A204.1 (cell line): ENCODE measurements around the gene GPR87.

Experiments used
- FAIRE-seq: peaks from 2 replicates; lab custom pipeline; 2012; peaks lifted over from hg19 to GRCh38; lab: Jason Lieb, UNC

GPR87 gene

DNA sequence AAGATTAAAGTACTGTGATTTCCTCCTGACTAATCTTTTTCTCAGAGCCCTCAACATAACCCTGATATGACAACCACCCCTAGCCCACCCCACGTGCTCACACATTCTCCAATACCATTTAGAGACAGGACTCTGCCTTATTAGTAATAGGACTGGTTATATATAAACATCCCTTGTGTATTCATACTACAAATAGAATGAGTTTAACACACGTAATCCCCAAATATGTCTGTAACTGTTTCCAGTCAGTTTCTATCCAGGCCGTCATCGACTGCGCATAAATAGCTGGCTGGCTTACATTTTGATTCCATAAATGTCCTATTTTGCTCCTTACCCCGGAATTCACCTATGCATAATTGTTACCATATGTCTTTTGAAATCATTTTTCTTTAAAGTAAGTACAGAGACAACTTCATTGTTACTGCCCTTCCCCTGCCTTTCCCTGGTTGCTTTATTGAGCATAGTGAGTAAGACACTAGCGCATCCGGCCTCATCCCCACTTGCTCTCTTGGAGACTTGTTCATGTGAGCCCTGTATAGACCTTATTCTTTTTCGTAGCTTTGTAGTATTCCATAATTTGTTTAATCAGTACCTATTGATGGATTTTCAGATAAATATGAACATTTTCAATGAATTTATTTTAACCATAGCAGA, 34.8 kb downstream of the GPR87 start:
- no peak for FAIRE-seq

DNA sequence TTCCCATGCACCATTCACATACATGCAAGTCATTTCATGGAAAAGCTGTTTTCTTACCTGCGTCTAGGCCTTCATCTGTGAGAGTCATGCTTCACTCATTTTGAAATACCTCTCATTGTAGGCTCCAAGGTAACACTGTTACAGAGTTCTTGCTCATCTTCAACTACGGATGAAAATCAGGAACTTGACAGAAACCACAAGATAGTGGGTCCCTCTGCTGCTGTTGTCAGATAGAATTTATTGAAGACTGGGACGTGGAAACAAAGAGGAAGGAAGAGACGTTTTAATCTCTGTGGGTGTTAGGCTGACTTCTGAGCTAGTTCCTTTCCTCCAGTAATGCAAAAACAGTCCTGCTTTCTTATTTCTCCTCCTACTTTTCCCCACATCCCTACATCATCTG, 38.4 kb downstream of the GPR87 start, which contains the start of gene P2RY14:
TSS of gene P2RY14 (minus strand) at position 313 of the 400 bp plus-strand sequence. CDS start 64,226 bp downstream, outside the sequence.
- no peak for FAIRE-seq

DNA sequence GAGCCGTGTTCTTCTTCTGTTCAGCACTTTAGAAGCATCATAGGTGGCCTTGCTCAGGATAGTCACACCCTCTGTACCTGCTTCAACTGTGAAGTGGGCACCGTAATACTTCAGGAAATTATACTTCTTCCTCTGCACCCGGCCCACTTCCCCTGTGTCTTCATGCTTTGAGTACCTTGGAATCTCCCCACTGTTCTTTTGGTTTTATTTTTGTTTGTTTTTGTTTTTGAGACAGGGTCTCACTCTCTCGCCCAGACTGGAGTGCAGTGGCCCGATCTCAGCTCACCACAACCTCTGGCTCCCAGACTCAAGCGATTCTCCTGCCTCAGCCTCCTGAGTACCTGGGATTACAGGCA, 40.0 kb downstream of the GPR87 start:
- FAIRE-seq: no peak

DNA sequence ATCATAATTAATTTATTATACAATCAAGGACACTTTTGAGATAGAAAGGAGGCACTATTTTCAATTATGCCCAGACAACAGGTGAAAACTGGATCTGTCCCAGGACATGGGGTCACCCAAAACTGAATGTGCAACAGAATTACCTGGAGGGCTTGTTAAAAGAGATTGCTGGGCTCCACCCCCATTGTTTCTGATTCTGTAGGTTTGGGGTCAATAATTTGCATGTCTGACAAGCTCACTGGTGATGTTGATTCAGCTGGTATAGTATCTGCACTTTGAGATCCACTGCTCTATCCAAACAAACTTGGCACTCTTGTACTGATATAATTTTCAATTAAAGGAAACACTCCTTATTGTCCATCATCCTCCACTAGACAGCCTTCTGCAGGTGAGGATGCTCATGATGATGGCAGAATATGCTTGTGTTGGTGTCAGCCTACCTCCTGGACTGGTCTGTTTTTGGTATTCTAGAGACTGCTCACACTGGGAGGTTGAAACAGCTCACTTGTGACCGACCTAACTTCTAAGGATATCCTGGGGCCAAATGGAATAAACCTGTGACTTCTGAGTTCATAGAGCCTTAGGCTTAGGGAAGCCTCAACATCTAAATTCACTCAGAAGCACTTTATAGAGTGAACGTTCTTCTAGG, 40.5 kb downstream of the GPR87 start:
- FAIRE-seq: no peak

DNA sequence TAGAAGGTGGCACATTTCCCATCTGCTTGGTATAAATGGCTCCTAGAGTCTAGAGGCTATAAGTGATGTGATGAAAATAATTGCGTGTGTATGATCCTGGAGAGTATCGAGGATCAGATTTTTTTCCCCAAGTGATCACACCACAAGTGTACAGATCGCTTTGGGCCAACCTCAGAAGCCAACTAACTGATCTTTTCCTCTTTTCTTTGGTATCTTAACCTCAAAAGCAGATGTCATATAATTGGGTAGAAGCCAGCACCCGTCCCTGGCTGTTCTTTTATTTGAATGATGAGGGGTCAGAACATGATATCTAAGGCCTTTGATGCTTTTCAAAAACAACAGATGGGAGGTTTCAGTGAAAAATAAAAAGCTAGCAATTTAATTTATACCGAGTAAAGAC, 41.5 kb downstream of the GPR87 start:
- FAIRE-seq: no peak

DNA sequence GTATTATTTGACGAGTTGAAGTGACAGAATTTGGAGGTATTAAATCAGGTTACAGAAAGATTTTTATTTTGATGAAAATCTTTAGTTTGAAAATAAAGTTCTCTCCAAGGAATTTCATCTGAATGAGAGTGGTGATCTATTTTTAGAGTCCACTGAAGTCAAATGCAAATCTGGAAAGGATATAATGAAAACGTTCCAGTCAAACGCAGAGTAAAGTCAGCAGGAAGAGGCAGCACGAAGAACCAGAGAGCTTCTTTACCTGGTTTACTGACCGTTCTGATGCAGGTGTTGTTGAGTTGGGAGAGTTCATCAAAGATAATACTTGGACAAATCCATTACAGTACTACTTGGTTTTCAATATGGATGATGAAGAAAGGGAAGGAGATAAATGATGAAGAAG, 47.0 kb downstream of the GPR87 start:
- no peak for FAIRE-seq

DNA sequence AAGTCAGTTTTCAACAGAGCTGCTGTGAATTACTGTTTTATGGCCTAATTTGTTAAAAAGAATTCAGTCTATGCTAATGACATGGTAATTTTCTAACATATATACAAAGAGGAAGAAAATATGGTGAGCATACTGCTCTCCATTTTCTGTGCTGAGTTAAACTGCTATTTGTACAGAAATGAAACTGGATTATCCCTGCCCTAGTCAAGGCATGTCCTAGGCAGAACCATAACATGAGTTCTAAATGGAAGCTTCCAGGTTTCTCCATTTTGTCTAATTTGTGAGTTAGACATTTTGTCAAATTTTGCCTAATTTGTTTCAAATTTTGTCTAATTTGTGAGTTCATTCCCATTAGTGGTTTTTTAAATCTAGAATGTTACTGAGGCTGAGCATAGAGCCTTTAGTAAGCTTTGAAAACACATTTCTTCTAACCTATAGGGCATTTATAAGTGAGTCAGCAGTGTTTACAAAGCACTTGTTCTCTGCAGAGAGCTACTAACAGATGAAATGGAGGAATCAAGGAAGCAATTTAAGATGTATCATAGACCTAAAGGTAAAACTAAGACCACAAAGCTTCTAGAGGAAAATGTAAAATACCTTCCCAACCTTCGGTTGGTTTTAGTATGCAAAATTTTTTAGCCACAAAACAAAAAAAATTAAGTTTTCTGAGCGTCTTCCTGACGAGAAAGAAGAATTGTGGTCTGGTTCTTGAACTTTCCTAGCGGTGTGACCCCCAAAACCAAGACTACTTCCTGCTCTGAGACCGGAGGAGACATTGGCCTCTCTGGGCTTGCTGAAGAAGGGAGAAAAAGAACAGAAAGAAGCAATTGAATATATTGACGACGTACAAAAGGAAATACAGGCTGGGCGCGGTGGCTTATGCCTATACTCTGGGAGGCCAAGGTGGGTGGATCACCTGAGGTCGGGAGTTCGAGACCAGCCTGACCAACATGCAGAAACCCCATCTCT, 48.1 kb downstream of the GPR87 start:
- no peak for FAIRE-seq

DNA sequence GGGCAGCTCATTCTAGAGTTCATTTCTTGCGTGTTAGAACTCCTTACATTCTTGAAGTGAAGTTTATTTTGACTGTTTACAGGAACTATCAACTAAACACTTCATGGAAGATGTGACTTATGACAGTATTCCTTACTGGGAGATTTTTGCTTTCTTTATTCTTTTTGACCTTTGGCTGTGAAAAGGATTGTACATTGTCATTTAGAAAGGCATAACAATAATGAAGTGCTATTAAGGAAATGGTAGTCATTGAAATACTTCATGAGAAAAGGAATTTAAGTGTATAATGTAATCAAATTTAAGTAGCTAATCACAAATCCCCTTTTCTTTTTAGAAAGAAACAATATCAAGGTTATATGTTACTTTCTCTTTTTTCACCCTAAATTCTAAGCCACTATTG, 49.6 kb downstream of the GPR87 start:
- no peak for FAIRE-seq

DNA sequence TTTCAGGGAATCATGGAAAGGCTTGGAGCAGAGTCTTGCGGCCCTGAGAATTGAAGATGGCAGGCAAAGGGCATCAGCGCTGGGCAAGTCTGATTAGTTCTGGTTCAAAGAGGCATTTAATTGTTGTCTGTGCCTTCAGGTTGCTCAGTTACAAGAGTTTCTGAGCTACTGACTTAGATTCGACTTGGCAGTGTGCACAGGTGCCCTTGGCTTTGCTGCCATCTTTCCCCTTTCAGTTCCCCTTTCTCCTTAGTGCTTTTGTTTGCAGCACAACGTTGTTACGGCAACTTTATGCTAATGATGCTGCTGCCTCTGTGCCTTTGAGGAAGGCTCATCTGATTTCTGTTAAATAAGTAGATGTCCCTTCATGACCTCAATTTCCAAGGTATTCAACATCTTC, 50.8 kb downstream of the GPR87 start:
- FAIRE-seq: no peak

DNA sequence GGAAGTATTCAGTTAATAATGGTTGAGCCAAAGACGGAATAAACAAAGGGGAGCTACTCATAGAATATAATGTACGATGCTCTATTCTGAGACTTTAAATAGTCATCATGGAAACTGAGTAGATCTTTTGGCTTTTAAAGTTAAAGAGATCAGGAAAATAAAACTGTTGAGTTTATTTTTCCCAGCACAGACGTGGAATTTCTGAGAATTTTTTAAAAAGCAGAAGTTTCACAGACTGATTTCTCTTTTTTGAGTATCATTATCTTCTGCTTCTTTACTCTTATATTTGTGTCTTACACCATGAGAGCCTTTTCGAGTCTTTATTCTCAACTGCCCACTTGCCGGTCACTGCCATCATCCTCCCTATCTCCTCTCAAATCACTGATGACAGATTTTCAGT, 51.5 kb downstream of the GPR87 start:
- no peak for FAIRE-seq

DNA sequence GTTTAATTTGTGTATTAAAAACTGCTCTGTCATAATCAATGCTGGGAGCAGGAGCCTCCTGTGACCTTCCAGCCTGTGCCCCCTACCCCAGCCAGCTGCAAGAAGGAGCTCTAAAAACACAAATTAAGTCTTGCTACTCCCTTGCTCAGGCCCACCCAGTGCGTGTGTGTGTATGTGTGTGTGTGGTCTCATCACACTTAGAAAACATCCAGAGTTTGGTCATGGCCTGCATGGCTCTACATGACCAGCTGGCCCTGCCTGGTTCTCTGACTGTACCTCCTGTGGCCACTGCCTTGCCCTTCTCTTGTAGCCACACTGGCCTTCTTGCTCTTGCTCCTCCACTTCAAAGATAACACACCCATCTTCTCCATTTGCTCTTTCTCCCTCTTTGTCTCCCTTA, 52.0 kb downstream of the GPR87 start:
- FAIRE-seq: no peak

DNA sequence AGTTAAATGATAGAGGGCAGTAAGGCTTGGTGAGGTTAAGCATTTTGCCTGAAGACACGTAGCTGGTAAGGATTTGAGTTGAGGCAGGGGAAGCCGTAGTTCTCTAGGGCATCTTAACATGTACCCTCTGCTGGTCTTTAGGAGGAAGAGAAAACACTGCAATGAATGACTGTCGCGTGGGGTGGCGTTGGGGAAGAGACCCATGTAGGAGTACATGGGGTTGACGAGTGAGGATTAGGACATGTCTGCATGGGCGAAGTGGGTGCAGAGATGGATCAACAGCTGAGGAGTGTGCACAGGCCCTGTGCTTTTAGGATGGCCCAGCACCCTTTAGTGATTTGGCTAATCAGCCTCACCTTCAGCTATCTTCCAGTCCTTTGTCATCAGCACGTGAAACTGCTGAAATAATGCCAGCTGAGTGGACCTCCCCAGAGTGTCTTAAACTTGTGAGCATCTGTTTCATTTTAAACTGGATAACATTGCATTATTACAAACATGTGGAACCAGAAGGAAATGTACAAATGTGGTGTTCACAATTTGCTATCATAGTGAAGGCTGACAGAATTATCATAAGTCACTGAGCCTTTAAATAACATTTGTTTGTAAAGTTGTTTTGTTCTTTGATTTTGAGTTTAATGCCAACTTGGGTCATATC, 53.6 kb downstream of the GPR87 start:
- FAIRE-seq: no peak

DNA sequence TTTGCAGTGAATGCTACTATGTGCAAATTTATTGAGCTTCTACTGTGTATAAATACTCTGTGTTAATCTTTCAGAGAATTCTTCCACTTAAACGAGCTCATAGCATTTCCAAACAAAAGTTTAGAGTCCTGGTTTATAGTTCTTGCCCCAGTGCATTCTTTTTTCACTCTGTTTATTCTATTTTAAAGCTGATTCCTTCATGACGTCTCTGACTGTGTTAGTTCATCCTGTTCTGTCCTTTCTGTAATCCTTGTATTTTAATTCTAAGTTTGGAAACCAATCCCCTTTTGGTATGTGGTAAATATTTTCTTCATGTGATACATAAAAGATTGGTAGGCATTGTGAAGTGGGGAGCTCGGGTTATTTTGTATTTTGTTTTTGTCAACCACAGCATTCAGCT, 57.0 kb downstream of the GPR87 start:
- no peak for FAIRE-seq

DNA sequence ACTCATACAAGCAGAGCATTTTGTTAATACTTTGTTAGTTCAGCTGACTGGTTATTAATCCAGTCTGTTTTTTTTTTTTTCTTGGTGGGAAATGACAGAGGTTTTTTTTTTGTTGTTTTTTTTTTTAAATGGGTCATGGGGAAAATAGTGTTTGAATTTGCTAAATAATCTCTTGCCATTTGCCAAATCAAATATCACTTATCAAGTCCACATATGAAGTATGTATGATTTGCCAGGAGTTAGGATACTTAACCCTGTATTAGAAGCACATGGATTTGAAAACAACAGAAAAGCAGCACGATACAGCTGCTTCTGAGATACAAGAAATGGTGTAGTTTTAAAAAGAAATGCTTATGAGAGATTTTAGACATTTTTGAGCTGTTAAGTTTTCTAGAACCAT, 59.9 kb downstream of the GPR87 start:
- FAIRE-seq: no peak

DNA sequence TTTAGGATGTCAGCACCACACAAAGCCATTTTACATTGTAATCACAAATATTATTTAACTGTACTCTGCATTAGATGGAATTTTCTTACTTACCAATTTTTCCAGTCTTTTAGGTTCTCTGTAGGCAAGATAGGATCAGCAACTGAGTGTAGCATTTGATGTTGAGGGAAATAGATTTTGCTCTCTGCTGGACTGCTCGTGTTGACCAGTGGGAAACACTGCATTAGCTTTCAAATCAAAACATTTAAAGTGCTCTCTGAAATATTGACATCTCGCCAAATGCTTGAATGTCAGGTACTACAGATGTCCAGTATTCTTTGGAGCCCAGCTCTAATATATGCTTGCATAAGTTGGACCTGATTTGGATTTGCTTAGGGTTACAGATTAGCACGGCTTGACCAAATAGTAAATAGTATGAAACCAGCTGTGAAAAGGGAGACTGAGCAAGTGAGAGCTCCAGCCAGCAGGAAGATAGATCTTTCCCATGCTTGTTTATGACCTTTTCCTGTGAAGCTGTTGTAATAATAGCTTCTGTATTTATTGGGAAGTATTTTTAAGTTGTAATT, 67.8 kb downstream of the GPR87 start:
- FAIRE-seq: no peak
